Hepatocyte (in vitro differentiated cells): ENCODE measurements around the gene SENP1. TPM values are rescaled to one million over a fixed set of nuclear protein-coding genes. Genes with fewer than 3 reads are reported as not detected.

Source experiments
- DNase-seq: peaks from one replicate; pipeline ENCODE4 v3.0.0-alpha.2; 2016; ENCODE audit warnings: low spot score
- H2AFZ ChIP-seq: fragments of 200-600 bp; sonication (generic); 2 replicates; pipeline ENCODE4 v1.6.0; 2016; ENCODE audit warnings: antibody characterized with exemption, mild to moderate bottlenecking
- H3K27ac ChIP-seq: fragments of 200-600 bp; sonication (generic); 2 replicates; pipeline ENCODE4 v1.5.1; 2016; ENCODE audit warnings: mild to moderate bottlenecking
- H3K27me3 ChIP-seq: fragments of 200-600 bp; sonication (generic); 2 replicates; pipeline ENCODE4 v1.6.1; 2016
- H3K36me3 ChIP-seq: fragments of 200-600 bp; sonication (generic); replicated peaks from 2 replicates; pipeline ENCODE4 v1.5.1; 2016; ENCODE audit warnings: low read depth; ENCODE audit not compliant: insufficient read depth
- H3K4me1 ChIP-seq: fragments of 200-600 bp; sonication (generic); 2 replicates; pipeline ENCODE4 v1.5.1; 2016; ENCODE audit warnings: mild to moderate bottlenecking, moderate library complexity; ENCODE audit not compliant: insufficient read depth
- H3K4me2 ChIP-seq: fragments of 200-600 bp; sonication (generic); 2 replicates; pipeline ENCODE4 v1.6.0; 2016
- H3K4me3 ChIP-seq: fragments of 200-600 bp; sonication (generic); 2 replicates; pipeline ENCODE4 v1.5.1; 2016; ENCODE audit warnings: mild to moderate bottlenecking
- H3K79me2 ChIP-seq: fragments of 200-600 bp; sonication (generic); 2 replicates; pipeline ENCODE4 v1.6.0; 2017; ENCODE audit warnings: mild to moderate bottlenecking
- H3K9me2 ChIP-seq: fragments of 200-600 bp; sonication (generic); replicated peaks from 2 replicates; pipeline ENCODE4 v1.6.0; 2017; ENCODE audit warnings: mild to moderate bottlenecking; ENCODE audit not compliant: insufficient read depth
- H3K9me3 ChIP-seq: fragments of 200-600 bp; sonication (generic); 2 replicates; pipeline ENCODE4 v1.5.1; 2016; ENCODE audit warnings: low read depth, mild to moderate bottlenecking
- H4K20me1 ChIP-seq: fragments of 200-600 bp; sonication (generic); 2 replicates; pipeline ENCODE4 v1.6.0; 2016; ENCODE audit warnings: mild to moderate bottlenecking; ENCODE audit not compliant: insufficient read depth, poor library complexity, severe bottlenecking
- CTCF ChIP-seq: fragments of 200-600 bp; sonication (generic); IDR thresholded peaks from 2 replicates; pipeline ENCODE4 v1.5.1; 2016; ENCODE audit warnings: antibody characterized with exemption, mild to moderate bottlenecking; ENCODE audit not compliant: poor library complexity
- EZH2 ChIP-seq: fragments of 200-600 bp; sonication (generic); IDR thresholded peaks from 2 replicates; pipeline ENCODE4 v1.6.1; 2016; ENCODE audit warnings: antibody characterized with exemption, mild to moderate bottlenecking, borderline replicate concordance
- EZH2phosphoT487 ChIP-seq: fragments of 200-600 bp; sonication (generic); IDR thresholded peaks from one replicate; pipeline ENCODE4 v1.6.1; 2018; ENCODE audit warnings: antibody characterized with exemption, mild to moderate bottlenecking, low read depth, moderate library complexity; ENCODE audit not compliant: unreplicated experiment, severe bottlenecking
- WGBS: methylation state at CpG from one replicate; pipeline ENCODE4 v1.1.6; 2016; ENCODE audit warnings: low lambda C conversion rate; ENCODE audit errors: missing lambda C conversion rate; 5-methylcytosine and 5-hydroxymethylcytosine counted together
- polyA plus RNA-seq: library from polyadenylated mRNA; unstranded; fragments of >200 nt; fragmentation: Nextera tagmentation; extraction: Ambion mirVana; gene quantifications from 2 replicates; pipeline ENCODE4 v1.2.1, GENCODE V29; 2016
- total RNA-seq: library from RNA; depleted of rRNA; stranded (reverse); fragments of >200 nt; gene quantifications from 2 replicates; pipeline ENCODE4 v1.2.3, GENCODE V29; 2014

The SENP1 gene
- total and polyA plus RNA-seq, 2 experiments from 2014 or later: 3.9 to 16.9 TPM

GRCh38 chr12:48010366-48010970 lies 95.4 kb downstream of the SENP1 start:
- 73% methylated on average over 7 of the region's 7 CpGs for WGBS
- Histone ChIP-seq H3K4me2 (no peak overlapping the region), H3K36me3 (no peaks in the 10 kb centered on the region), H4K20me1 (no peaks in the 10 kb centered on the region), H3K27me3 (peaks cover 18% of the 10 kb centered on the region), H3K9me3 (no peaks in the 10 kb centered on the region), H3K9me2 (no peaks in the 10 kb centered on the region), H3K79me2 (no peaks in the 10 kb centered on the region), H3K27ac (no peak overlapping the region), H3K4me1 (no peaks in the 10 kb centered on the region), H2AFZ (no peak overlapping the region), H3K4me3 (no peak overlapping the region)
- TF ChIP-seq EZH2phosphoT487 (no peak), CTCF (no peak), EZH2 (no peak)
- DNase-seq: no peak

- Histone ChIP-seq H3K9me2 (no peaks in the 10 kb centered on the region), H3K27me3 (peaks cover 26% of the 10 kb centered on the region)
- WGBS: 40% methylated on average over 1 of the region's 1 CpG
Observed at GRCh38 chr12:48009471-48009870, 96.4 kb downstream of the SENP1 start.

GRCh38 chr12:48008950-48009349 lies 96.9 kb downstream of the SENP1 start:
- Histone ChIP-seq H3K79me2 (no peaks in the 10 kb centered on the region), H3K27ac (no peak overlapping the region), H3K4me3 (no peak overlapping the region), H2AFZ (no peak overlapping the region), H3K4me2 (no peak overlapping the region), H3K4me1 (peaks cover 5% of the 10 kb centered on the region), H3K9me2 (no peaks in the 10 kb centered on the region), H4K20me1 (no peaks in the 10 kb centered on the region), H3K9me3 (no peaks in the 10 kb centered on the region), H3K27me3 (peaks cover 30% of the 10 kb centered on the region), H3K36me3 (no peaks in the 10 kb centered on the region)
- DNase-seq: no peak
- no peak for TF ChIP-seq EZH2
- TF ChIP-seq CTCF: no peak
- TF ChIP-seq EZH2phosphoT487: no peak
- WGBS: 80% methylated on average over 4 of the region's 4 CpGs

More at GRCh38 chr12:48009471-48009870, 96.4 kb downstream of the SENP1 start:
- no peak overlapping the region for H2AFZ ChIP-seq
- no peak overlapping the region for H3K27ac ChIP-seq
- no peaks in the 10 kb centered on the region for H3K9me3 ChIP-seq
- H4K20me1 ChIP-seq: no peaks in the 10 kb centered on the region
- no peaks in the 10 kb centered on the region for H3K36me3 ChIP-seq
- no peak for TF ChIP-seq CTCF
- no peak for TF ChIP-seq EZH2
- no peak for TF ChIP-seq EZH2phosphoT487
- no peaks in the 10 kb centered on the region for H3K79me2 ChIP-seq
- H3K4me2 ChIP-seq: no peak overlapping the region
- no peak for DNase-seq
- H3K4me3 ChIP-seq: no peak overlapping the region
- peaks cover 4% of the 10 kb centered on the region for H3K4me1 ChIP-seq

- H3K36me3 ChIP-seq: no peaks in the 10 kb centered on the region
- H3K27ac ChIP-seq: no peak overlapping the region
- peaks cover 11% of the 10 kb centered on the region for H3K4me1 ChIP-seq
- peaks cover 36% of the 10 kb centered on the region for H3K27me3 ChIP-seq
- no peak overlapping the region for H2AFZ ChIP-seq
- no peak overlapping the region for H3K4me2 ChIP-seq
- H3K9me2 ChIP-seq: no peaks in the 10 kb centered on the region
- H3K79me2 ChIP-seq: no peaks in the 10 kb centered on the region
- 40% methylated on average over 2 of the region's 2 CpGs for WGBS
- TF ChIP-seq EZH2 (no peak), EZH2phosphoT487 (no peak), CTCF (no peak)
- no peaks in the 10 kb centered on the region for H3K9me3 ChIP-seq
- no peak for DNase-seq
- H4K20me1 ChIP-seq: no peaks in the 10 kb centered on the region
- H3K4me3 ChIP-seq: no peak overlapping the region
Observed at GRCh38 chr12:48008349-48008748, 97.5 kb downstream of the SENP1 start.
